HS-5 (cell line): Measurements from ENCODE around the gene UNC13A.
"Not testable (repeated sequence)": the region's sequence is repeated elsewhere in the genome, so short reads cannot be mapped to it uniquely, and the experiment has no call there.

ENCODE experiments used
- DNase-seq: peaks from one replicate; pipeline ENCODE4 v3.0.0-alpha.2; 2012; ENCODE audit warnings: low read depth

UNC13A gene

GRCh38 chr19:17602872-17603510 is 85.2 kb downstream of the UNC13A start:
- no peak for DNase-seq

- no peak for DNase-seq
Measured at GRCh38 chr19:17602217-17602616, 85.9 kb downstream of the UNC13A start.

- DNase-seq = no peak
Measured at GRCh38 chr19:17601683-17602082, 86.5 kb downstream of the UNC13A start.

GRCh38 chr19:17599780-17600179 is 88.4 kb downstream of the UNC13A start:
- no peak for DNase-seq

- DNase-seq = no peak
Measured at GRCh38 chr19:17598953-17599352, 89.2 kb downstream of the UNC13A start.

- DNase-seq = not testable (repeated sequence)
Measured at GRCh38 chr19:17598063-17598462, 90.1 kb downstream of the UNC13A start.

GRCh38 chr19:17594296-17594695 is 93.9 kb downstream of the UNC13A start:
- DNase-seq = not testable (repeated sequence)

GRCh38 chr19:17590866-17591265 is 97.3 kb downstream of the UNC13A start:
- no peak for DNase-seq

- DNase-seq = not testable (repeated sequence)
Measured at GRCh38 chr19:17585395-17585794, 102.8 kb downstream of the UNC13A start.

- DNase-seq = no peak
Measured at GRCh38 chr19:17584132-17584531, 104.0 kb downstream of the UNC13A start.

GRCh38 chr19:17582613-17583012 is 105.5 kb downstream of the UNC13A start:
- DNase-seq = no peak

- DNase-seq = no peak
Measured at GRCh38 chr19:17581211-17581874, 106.8 kb downstream of the UNC13A start.

- DNase-seq = no peak
Measured at GRCh38 chr19:17580470-17581144, 107.5 kb downstream of the UNC13A start.

- DNase-seq = no peak
Measured at GRCh38 chr19:17579661-17580244, 108.4 kb downstream of the UNC13A start.

- DNase-seq = no peak
Measured at GRCh38 chr19:17577457-17578097, 110.6 kb downstream of the UNC13A start.

GRCh38 chr19:17576758-17577456 is 111.2 kb downstream of the UNC13A start:
- DNase-seq = no peak

GRCh38 chr19:17575871-17576757 is 112.0 kb downstream of the UNC13A start:
- DNase-seq = no peak

- DNase-seq = no peak
Measured at GRCh38 chr19:17572638-17573037, 115.5 kb downstream of the UNC13A start.

- DNase-seq = no peak
Measured at GRCh38 chr19:17570791-17571190, 117.4 kb downstream of the UNC13A start.

GRCh38 chr19:17570291-17570690 is 117.9 kb downstream of the UNC13A start:
- not testable (repeated sequence) for DNase-seq

GRCh38 chr19:17567940-17568339 is 120.2 kb downstream of the UNC13A start:
- no peak for DNase-seq
